ENCODE measurements around the gene FAH. TPM values are rescaled to one million over a fixed set of nuclear protein-coding genes. Genes with fewer than 3 reads are reported as not detected.

Gene FAH
- polyA plus RNA-seq, 1 donor (not counting 4 experiments of a cell fraction or from before 2014, with no cell fraction given) = 29.4 TPM

DNA sequence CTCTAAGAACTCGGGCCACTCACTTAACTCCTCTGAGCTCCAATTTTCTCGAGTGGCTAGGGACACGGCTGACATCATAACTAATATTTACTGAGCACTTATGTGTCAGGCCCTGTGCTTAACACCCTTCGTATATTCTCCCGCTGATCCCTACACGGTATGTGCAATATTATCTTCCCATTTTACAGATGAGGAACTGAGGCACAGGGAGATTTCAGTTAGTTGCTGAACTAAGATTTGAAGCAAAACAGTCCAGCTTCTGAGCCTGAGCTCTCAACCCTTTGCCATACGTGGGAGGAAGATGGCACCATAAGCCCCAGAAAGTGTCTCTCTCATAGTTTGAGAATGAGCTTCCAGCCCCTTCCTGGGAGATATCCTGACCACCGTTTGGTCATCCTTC is 19.6 kb downstream of the FAH start:
- DNase-seq (ENCODE audit: low read depth, low spot score) (no peak), FAIRE-seq (no peak)
- H3K9me1 ChIP-seq (ENCODE audit: control insufficient read depth, extremely low read depth, insufficient read depth, low read length) = no peaks in the 10 kb centered on the region
- no peaks in the 10 kb centered on the region for H3K79me2 ChIP-seq (ENCODE audit: control insufficient read depth, insufficient read depth, low read length)
- no peaks in the 10 kb centered on the region for H4K20me1 ChIP-seq (ENCODE audit: control insufficient read depth, extremely low read depth, insufficient read depth, low read length)
- H3K36me3 ChIP-seq (ENCODE audit: control insufficient read depth in 2 of 2, extremely low read depth in 1 of 2, insufficient read depth in 2 of 2, low read length in 2 of 2) = peaks cover 0 to 14% of the 10 kb centered on the region in 2 experiments
- no peak for TF ChIP-seq EZH2 (IDR thresholded peaks at IDR 0.05; ENCODE audit: low read length)
- TF ChIP-seq, protein P1, sequence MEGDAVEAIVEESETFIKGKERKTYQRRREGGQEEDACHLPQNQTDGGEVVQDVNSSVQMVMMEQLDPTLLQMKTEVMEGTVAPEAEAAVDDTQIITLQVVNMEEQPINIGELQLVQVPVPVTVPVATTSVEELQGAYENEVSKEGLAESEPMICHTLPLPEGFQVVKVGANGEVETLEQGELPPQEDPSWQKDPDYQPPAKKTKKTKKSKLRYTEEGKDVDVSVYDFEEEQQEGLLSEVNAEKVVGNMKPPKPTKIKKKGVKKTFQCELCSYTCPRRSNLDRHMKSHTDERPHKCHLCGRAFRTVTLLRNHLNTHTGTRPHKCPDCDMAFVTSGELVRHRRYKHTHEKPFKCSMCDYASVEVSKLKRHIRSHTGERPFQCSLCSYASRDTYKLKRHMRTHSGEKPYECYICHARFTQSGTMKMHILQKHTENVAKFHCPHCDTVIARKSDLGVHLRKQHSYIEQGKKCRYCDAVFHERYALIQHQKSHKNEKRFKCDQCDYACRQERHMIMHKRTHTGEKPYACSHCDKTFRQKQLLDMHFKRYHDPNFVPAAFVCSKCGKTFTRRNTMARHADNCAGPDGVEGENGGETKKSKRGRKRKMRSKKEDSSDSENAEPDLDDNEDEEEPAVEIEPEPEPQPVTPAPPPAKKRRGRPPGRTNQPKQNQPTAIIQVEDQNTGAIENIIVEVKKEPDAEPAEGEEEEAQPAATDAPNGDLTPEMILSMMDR (optimal IDR thresholded peaks at IDR 0.05 in 1 of 3, IDR thresholded peaks at IDR 0.05 in 1 of 3, conservative IDR thresholded peaks at IDR 0.05 in 1 of 3; ENCODE audit: extremely low read depth in 1 of 3, insufficient read depth in 2 of 3, low read length in 3 of 3) = no peak
- H3K27ac ChIP-seq (ENCODE audit: control insufficient read depth, insufficient read depth, low read length) = no peak overlapping the region
- no peak overlapping the region for H3K4me2 ChIP-seq (ENCODE audit: control insufficient read depth, extremely low read depth, insufficient read depth, low read depth, low read length)
- no peaks in the 10 kb centered on the region for H3K9me3 ChIP-seq (ENCODE audit: control insufficient read depth, low read depth, low read length)
- H3K9ac ChIP-seq (ENCODE audit: control insufficient read depth, extremely low read depth, insufficient read depth, low read length) = no peak overlapping the region
- H3K27me3 ChIP-seq (ENCODE audit: control insufficient read depth, extremely low read depth, insufficient read depth, low read length) = no peaks in the 10 kb centered on the region
- H3K4me3 ChIP-seq (ENCODE audit: control insufficient read depth in 2 of 3, extremely low read depth in 1 of 3, insufficient read depth in 2 of 3, low read depth in 1 of 3, low read length in 3 of 3) = no peak overlapping the region
- dilution Hi-C loops (cut with MboI; ENCODE audit: extremely low pct_ligation_motif_present, low sequenced_read_pairs) = no loop called here
- H2AFZ ChIP-seq (ENCODE audit: control insufficient read depth, low read length) = no peak overlapping the region
- H3K4me1 ChIP-seq (ENCODE audit: control insufficient read depth, extremely low read depth, insufficient read depth, low read length) = peaks cover 9% of the 10 kb centered on the region

DNA sequence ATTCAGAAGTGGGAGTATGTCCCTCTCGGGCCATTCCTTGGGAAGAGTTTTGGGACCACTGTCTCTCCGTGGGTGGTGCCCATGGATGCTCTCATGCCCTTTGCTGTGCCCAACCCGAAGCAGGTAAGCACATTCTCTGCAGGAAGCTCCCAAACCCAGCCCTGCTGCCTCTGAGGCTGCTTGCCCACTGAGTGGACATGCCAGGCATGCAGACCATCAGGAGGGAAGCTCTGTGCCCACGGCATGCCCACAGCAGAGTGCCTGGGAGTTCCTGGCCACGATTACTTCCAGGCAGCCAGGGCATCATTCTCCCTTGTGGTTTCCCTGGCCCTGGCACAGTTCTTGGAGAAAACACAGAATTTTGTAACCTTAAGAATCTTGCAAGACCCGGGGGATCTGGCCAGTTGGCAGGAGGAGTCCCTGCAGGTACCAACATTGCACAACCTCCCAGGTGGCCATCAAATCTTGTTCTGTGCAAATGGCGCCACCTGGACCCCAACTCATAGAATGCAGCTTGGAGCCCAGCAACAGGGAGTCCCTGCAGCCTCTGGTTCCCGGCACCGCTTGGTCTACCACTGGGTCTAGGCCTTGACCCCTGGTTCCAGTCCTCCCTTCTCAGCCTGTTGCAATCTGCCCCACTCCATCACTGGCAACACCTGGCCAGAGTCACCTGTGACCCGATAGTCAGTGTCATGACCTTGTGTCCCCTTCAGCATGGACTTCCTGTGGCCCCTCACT is 20.4 kb downstream of the FAH start:
- Histone ChIP-seq H3K9me3 (ENCODE audit: control insufficient read depth, low read depth, low read length) (no peaks in the 10 kb centered on the region), H3K27ac (ENCODE audit: control insufficient read depth, insufficient read depth, low read length) (no peak overlapping the region), H3K4me2 (ENCODE audit: control insufficient read depth, extremely low read depth, insufficient read depth, low read depth, low read length) (no peak overlapping the region), H3K9ac (ENCODE audit: control insufficient read depth, extremely low read depth, insufficient read depth, low read length) (no peak overlapping the region), H4K20me1 (ENCODE audit: control insufficient read depth, extremely low read depth, insufficient read depth, low read length) (no peaks in the 10 kb centered on the region), H2AFZ (ENCODE audit: control insufficient read depth, low read length) (no peak overlapping the region), H3K27me3 (ENCODE audit: control insufficient read depth, extremely low read depth, insufficient read depth, low read length) (no peaks in the 10 kb centered on the region), H3K79me2 (ENCODE audit: control insufficient read depth, insufficient read depth, low read length) (no peaks in the 10 kb centered on the region), H3K36me3 (ENCODE audit: control insufficient read depth in 2 of 2, extremely low read depth in 1 of 2, insufficient read depth in 2 of 2, low read length in 2 of 2) (peaks cover 0 to 15% of the 10 kb centered on the region in 2 experiments), H3K9me1 (ENCODE audit: control insufficient read depth, extremely low read depth, insufficient read depth, low read length) (no peaks in the 10 kb centered on the region), H3K4me1 (ENCODE audit: control insufficient read depth, extremely low read depth, insufficient read depth, low read length) (peaks cover 6% of the 10 kb centered on the region), H3K4me3 (ENCODE audit: control insufficient read depth in 2 of 3, extremely low read depth in 1 of 3, insufficient read depth in 2 of 3, low read depth in 1 of 3, low read length in 3 of 3) (no peak overlapping the region)
- TF ChIP-seq, protein P1 (optimal IDR thresholded peaks at IDR 0.05 in 1 of 3, IDR thresholded peaks at IDR 0.05 in 1 of 3, conservative IDR thresholded peaks at IDR 0.05 in 1 of 3; ENCODE audit: extremely low read depth in 1 of 3, insufficient read depth in 2 of 3, low read length in 3 of 3) = peak; percentile 79 to 87 (median 82)
- no peak for TF ChIP-seq EZH2 (IDR thresholded peaks at IDR 0.05; ENCODE audit: low read length)
- no peak for DNase-seq (ENCODE audit: low read depth, low spot score)
- peak; percentile 29 for FAIRE-seq
- dilution Hi-C loops (cut with MboI; ENCODE audit: extremely low pct_ligation_motif_present, low sequenced_read_pairs) = no loop called here

Data from keratinocyte (primary cell).